NCI-H526 (cell line): ENCODE measurements around the gene BCL2.
A peak's percentile ranks its signal among the peaks of the same experiment; 100 is the strongest.
"Not testable (repeated sequence)": the region's sequence is repeated elsewhere in the genome, so short reads cannot be mapped to it uniquely, and the experiment has no call there.

Source experiments
- DNase-seq, 2 experiments: peaks; one replicate each; lab custom pipeline; 2025; lab: John Stamatoyannopoulos, UW

The BCL2 gene

DNA sequence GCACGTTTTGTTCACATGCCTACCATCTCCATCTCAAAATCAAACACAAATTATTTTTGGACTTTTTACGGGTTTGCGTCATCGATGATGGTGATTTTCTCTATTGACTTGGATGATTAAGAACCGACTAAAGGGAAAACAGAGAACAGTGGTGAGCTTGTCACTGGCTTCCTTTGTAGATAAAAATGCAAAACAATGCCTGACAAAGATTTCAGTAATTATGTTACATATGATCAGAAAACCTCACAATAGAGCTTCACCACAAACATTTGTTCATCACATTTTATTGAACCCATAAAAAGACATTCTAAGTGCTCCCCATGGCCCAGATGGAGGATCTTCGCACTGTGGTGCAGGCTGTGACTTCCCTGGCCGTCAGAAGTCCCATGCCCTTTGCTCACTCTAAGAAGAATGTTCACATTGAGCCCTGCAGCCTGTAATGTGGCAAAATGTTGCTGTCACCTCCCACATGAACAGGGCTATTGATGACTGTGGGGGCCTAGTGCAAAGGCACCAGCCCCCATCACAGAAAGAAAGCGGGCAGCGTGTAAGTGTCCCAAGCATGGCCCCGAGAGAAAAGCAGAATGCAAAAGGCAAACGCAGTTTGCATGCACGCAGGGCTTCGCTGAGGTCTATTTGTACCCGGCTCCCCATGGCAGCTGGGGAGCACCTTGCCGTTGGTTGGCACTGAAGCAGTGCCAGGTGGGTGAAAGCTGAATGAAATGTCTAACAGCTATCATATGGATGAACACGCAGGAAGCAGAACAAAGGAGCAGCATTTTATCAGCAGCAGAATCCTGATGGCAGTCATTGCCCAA, 60.6 kb downstream of the BCL2 start:
- peak; percentile 88 to 94 for DNase-seq

DNA sequence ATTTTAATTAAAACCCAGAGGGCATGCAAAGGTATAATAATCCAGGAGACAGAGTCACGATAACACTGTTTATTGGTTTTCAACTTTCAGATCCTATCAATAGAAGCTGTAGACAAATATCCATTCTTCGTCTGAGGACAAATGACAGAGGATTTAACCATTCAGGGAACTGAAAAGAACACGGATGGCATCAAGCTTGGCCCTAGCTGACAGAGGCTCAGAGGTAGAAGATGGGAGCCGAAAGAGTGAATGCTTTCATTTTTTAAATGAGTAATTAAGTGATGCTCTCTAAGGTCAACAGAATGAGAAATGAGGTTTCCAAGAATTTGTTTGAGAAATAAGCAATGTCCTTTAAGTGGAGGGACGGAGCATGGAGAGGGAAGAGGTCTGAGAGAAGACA, 62.1 kb downstream of the BCL2 start:
- DNase-seq: peak in 1 of 2 experiments; percentile 31

- DNase-seq: no peak
Observed at GRCh38 chr18:63255435-63255834, 64.1 kb downstream of the BCL2 start.

DNA sequence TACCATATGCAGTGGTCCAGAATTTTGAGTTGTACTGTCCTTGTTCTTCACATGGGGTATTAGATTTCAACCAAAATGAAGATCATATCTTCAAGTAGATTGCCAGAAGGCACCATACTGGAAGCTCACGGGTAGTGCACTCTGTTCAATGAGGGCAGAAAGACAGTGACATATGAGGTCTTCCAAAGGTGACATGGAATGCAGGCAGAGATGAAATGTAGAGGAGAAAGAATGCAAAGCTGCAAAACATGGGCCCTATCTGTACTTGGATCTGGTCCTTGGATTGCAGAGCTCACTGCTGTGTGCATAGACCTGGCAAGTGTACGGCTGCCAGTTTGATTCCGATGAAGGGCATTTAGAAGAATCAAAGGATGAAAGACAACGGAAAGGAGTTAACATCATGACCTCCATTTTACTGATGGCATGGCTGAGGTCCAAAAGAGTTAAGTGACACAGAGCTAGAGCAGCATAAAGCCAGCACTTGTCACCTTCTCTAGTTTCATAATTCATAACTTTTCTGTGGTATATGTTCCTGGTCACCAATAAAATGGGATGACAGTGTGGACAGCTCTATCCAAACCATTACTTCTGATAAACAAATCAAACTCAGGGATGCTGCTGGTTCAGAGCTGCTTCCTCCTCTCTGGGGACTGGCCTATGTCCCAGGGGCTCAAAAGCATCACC, 64.7 kb downstream of the BCL2 start:
- no peak for DNase-seq

DNA sequence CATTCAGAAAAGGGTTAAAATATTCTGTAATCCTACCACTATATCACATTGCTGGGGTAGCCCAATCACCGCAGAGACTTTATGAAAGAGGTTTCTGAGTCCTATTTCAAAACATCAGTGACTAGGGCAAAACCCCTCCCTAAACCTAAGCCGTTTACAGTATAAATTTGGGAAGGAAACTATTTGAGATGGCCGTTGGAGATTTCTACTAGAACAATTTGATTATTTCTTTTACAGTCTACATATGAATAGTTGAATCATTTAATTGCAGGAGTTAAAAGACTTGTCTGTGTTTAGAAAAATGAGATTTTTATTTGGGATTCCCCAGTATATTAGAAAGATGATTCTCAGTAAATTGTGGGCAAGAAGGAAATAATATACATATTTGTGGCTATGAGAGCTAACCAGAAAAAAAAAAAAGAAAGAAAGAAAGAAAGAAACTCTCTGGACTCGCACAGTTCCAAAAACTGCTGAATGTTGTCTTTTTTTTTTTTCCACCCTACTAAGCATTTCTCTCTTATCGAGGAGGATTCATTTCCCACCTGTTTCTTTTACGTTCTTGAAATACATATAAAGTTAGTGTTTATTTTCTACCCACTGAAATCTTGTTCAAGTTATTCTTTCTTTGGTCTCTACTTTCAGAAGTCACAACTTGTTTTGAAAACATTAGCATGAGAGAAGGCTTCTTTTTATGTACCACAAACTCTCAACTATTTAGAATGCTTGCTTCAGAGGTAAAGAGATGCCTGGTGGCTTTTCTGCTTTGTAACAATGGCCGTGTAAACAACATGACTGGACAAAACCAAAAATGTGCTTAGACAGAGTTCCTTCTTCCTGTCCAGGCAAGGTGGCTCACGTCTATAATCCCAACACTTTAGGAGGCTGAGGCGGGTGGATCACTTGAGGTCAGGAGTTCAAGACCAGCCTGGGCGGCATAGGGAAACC, 65.9 kb downstream of the BCL2 start:
- DNase-seq: no peak

DNA sequence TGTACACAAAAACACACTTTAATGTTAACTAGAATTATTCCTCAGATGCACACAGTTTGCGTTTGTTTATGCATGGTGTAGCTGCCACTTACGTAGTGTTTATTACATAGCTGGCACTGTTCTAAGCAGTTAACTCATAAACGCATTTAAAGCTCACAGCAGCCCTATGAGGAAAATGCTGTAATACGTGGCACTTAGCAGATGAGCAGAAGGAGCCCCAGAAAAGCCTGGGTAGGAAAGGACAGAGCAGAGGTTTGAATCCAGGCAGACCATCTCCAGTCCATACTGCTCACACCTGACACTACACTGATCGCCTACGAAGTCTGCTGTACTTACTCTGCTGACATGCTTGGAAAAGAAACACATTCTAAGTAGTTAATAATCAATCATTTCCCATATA, 66.6 kb downstream of the BCL2 start:
- DNase-seq: no peak

- no peak for DNase-seq
Observed at GRCh38 chr18:63249771-63250170, 69.8 kb downstream of the BCL2 start.

DNA sequence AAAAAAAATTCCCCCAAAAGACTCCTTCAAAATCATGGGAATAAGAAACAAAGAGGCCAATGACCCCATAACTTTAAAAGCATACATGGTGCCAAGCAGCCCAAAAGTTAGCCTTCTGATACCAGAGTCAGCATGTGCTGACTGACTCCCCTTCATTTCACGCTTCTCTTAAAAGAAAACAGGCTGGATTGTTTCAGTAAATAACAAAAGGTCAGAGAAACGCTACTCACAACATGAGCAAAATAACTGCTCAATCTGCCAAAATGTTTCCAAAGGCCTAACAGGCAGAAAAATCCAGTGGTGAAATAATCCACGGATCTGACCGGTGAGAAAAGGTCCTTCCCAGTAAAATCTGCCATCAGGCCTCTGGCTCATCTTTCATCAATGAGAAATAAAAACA, 71.6 kb downstream of the BCL2 start:
- no peak for DNase-seq

DNA sequence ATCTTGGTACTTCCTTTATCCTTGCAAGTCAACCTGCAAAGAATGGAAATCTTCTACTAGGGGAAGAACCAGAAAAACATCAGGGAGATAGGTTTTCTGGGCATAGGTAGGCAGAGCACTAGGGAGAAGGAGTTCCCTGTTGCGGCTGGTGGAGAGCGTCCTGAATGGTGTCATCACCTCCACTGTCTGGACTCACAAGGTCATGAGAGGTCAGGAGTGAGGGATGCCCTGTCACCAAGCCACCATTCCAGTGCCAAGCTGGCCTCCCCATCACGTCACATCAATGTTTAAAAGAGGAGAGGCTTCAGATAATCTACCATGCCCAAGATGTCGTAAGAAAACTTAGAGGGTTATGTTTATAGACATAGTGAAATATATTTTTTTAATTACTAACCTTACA, 72.1 kb downstream of the BCL2 start:
- DNase-seq: no peak

DNA sequence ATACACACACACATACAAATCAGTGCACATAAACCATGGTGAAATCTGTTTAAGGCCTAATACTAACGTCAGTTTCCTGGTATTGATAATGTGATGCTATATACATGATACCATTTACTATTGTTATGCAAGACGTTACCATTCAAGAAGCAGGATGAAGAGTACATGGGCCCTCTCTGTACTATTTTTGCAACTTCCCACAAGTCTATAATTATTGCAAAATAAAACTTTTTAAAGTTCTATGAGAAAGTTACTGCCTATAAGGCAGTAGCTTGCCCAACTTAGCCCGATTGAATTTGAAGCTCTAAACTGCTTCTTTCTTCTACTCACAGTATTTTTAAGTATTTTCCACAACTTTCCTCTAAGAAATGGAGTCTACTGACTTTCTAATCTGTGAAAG, 74.0 kb downstream of the BCL2 start:
- DNase-seq: no peak

DNA sequence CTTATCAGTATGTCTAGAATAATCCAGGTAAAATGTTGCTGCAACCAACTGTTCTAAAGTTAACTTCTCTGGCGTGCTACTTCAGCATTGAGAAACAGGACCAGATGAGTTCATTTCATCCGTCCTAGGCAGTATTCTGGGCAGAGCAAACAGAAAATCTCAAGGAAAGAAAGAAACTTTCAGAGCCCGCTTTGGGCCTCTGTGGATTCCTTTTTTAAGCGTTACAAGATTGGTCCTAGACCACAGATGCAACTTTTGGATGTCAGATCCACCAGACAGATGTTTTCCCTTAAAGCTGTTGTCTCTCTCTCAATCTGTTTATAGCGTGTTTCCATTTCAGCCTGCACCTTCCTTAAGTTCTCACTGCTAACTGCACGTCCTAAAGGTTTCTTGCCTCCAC, 75.0 kb downstream of the BCL2 start:
- no peak for DNase-seq

DNA sequence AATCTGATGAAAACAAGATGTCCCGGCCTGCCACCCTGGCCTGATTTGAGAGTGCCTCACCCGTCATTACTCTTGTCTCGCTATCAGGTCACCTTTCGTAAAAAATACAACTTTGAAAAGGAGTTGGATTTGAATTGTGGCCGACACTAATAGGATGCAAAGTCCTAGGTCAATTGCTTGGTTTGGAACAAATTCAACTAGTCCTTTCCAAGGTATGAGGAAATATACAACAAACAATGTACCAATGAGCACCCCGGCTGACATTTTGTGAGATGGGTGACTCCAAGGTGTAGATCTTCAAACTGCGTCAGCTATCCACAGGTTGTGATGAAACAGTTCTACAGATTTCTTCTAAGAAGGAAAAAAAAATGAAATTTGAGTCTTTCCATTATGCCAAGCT, 77.8 kb downstream of the BCL2 start:
- DNase-seq: no peak

DNA sequence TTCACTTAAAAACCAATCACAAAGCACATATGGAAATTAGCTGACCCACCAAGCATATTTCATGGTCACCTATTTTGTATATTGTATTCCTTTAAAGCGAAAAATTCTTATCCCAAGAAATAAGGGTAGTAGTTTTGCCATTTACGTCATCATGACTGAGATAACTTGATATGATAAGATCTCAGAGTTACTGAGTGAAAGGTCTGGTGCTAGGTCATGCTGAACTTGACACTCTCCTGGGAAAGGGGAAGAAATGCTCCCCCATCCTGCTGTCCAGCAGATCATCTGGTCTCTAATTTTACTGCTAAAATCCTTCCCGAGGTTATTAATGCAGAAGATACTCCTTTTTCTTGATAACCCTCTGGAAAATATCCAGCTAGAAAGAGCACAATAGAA, 78.3 kb downstream of the BCL2 start:
- DNase-seq: no peak

GRCh38 chr18:63240531-63241316, 78.8 kb downstream of the BCL2 start:
- DNase-seq: no peak

GRCh38 chr18:63238693-63239075, 80.9 kb downstream of the BCL2 start:
- no peak for DNase-seq

- no peak for DNase-seq
Observed at GRCh38 chr18:63237881-63238692, 81.5 kb downstream of the BCL2 start.

- no peak for DNase-seq
Observed at GRCh38 chr18:63236921-63237846, 82.4 kb downstream of the BCL2 start.

- no peak for DNase-seq
Observed at GRCh38 chr18:63236406-63236805, 83.2 kb downstream of the BCL2 start.

- DNase-seq: not testable (repeated sequence)
Observed at GRCh38 chr18:63235920-63236319, 83.6 kb downstream of the BCL2 start.

GRCh38 chr18:63234841-63235240, 84.7 kb downstream of the BCL2 start:
- DNase-seq: no peak
